ENCODE data around the gene AKR7A2. TPM values are rescaled to one million over a fixed set of nuclear protein-coding genes. Genes with fewer than 3 reads are reported as not detected.
A peak's percentile ranks its signal among the peaks of the same experiment; 100 is the strongest.

Gene AKR7A2
- total and polyA plus RNA-seq, 7 experiments from 2014 or later, result 15.7 to 115 (median 26.3) TPM

DNA sequence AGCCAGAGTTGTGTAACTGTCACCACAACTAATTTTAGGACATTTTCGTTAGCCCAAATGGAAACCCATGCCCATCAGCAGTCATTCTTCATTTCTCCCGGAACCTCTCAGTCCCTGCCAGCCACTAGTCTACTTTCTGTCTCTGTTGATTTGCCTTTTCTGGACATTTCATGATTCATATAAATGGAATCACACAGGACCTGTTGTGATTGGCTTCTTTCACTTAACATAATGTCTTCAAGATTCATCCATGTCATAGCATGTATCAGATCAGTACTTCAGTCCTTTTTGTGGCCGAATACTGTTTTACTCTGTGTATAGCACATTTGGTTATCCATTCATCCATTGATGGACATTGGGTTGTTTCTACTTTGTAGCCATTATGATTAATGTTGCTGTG, 7.3 kb upstream of the AKR7A2 start:
- Histone ChIP-seq H3K4me3 (ENCODE audit: low read length) (no peak overlapping the region), H3K9me3 (ENCODE audit: control insufficient read depth in 2 of 3, low read length in 3 of 3) (no peaks in the 10 kb centered on the region), H3K27me3 (ENCODE audit: control insufficient read depth in 2 of 2, insufficient read depth in 2 of 2, low read length in 2 of 2) (no peaks in the 10 kb centered on the region), H3K27ac (ENCODE audit: low read depth, low read length) (no peak overlapping the region), H3K4me1 (ENCODE audit: control insufficient read depth in 2 of 2, insufficient read depth in 2 of 2, low read length in 2 of 2) (no peaks in the 10 kb centered on the region), H3K36me3 (ENCODE audit: control insufficient read depth in 2 of 3, insufficient read depth in 3 of 3, low read length in 3 of 3) (peaks cover 0 to 7% (median 0%) of the 10 kb centered on the region in 3 experiments)
- H3K27ac Mint-ChIP-seq, result peak overlapping the region in 1 of 9 donors; percentile 7
- ATAC-seq (no peak), DNase-seq (no peak)
- H3K4me1 Mint-ChIP-seq, result peaks cover 6 to 18% (median 10%) of the 10 kb centered on the region in 7 donors
- POLR2A ChIA-PET, result no interaction called here
- no peak overlapping the region for H3K4me3 Mint-ChIP-seq
- CTCF ChIA-PET, result no interaction called here
- H3K36me3 Mint-ChIP-seq, result peaks cover 0 to 32% (median 11%) of the 10 kb centered on the region in 5 donors
- intact Hi-C loops (cut with micrococcal nuclease), result loop anchor here in 1 of 2 donors (10.0 kb wide), 1 partner anchor 326 kb away; the partner anchor contains the start of gene NBL1
- H3K9me3 Mint-ChIP-seq, result no peaks in the 10 kb centered on the region
- no peaks in the 10 kb centered on the region for H3K27me3 Mint-ChIP-seq

- no peaks in the 10 kb centered on the region for H3K9me3 ChIP-seq (ENCODE audit: control insufficient read depth in 2 of 3, low read length in 3 of 3)
- H3K27me3 ChIP-seq (ENCODE audit: control insufficient read depth in 2 of 2, insufficient read depth in 2 of 2, low read length in 2 of 2), result no peaks in the 10 kb centered on the region
- H3K27ac ChIP-seq (ENCODE audit: low read depth, low read length), result no peak overlapping the region
- no peaks in the 10 kb centered on the region for H3K36me3 ChIP-seq (ENCODE audit: control insufficient read depth in 2 of 3, insufficient read depth in 3 of 3, low read length in 3 of 3)
- ATAC-seq (no peak), DNase-seq (no peak)
- ChIA-PET POLR2A (no interaction called here), CTCF (no interaction called here)
- H3K36me3 Mint-ChIP-seq, result peaks cover 0 to 27% (median 5%) of the 10 kb centered on the region in 5 donors
- H3K4me3 ChIP-seq (ENCODE audit: low read length), result no peak overlapping the region
- H3K27me3 Mint-ChIP-seq, result no peaks in the 10 kb centered on the region
- peak overlapping the region in 1 of 9 donors; percentile 25 for H3K27ac Mint-ChIP-seq
- no peak overlapping the region for H3K4me3 Mint-ChIP-seq
- no peaks in the 10 kb centered on the region for H3K9me3 Mint-ChIP-seq
- H3K4me1 ChIP-seq (ENCODE audit: control insufficient read depth in 2 of 2, insufficient read depth in 2 of 2, low read length in 2 of 2), result peaks cover 11% of the 10 kb centered on the region in 2 donors
- H3K4me1 Mint-ChIP-seq, result peaks cover 17 to 28% (median 21%) of the 10 kb centered on the region in 7 donors
- intact Hi-C loops (cut with micrococcal nuclease), result loop anchor here in 1 of 2 donors (10.0 kb wide), 1 partner anchor 327 kb away; the partner anchor contains the start of gene NBL1
Observed at GRCh38 chr1:19317126-19317910, 5.4 kb upstream of the AKR7A2 start.

DNA sequence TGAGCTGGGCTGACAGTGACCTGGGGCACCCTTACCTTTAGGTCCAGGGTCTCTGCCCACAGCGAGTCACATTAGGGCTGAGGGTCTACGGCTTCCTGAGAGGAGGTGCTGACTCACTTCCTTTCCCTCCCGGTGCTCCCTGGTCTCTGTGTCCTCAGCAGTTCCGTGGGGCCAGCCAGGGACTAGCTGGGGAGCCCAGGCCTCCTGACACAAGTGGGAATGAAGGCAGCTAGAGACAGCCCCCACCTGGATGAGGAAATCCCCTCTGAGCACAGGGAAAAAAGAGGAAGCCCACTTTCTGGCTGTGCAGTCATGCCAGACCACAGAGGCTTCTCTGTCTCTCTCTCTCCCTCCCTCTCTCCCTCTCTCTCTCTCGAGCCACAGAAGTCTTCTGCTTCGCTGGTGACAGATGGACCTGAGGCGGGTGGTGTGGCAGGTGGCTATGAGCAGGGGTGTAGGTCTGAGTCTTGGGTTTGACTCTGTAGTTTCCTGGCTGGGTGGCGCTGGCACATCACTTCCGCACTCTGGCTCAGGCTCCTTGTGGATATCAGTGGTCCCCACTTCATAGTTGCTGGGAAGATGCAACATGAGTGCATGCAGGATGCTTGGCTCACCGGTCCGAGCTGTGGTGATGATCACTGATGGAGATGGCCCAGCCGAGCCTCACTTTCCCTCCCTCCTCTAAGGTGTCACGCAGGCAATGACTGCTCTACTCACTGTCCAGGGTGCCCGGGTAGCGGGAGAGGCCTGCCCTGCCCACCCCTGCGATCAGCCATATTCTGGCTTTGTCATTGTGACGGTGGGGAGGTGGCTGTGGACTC, 3.6 kb upstream of the AKR7A2 start:
- Mint-ChIP-seq H3K4me3 (peak overlapping the region in 2 of 10 donors; percentile 13 to 39), H3K4me1 (peaks cover 25 to 36% (median 29%) of the 10 kb centered on the region in 7 donors), H3K36me3 (peaks cover 0 to 21% (median 0%) of the 10 kb centered on the region in 5 donors), H3K9me3 (no peaks in the 10 kb centered on the region), H3K27me3 (no peaks in the 10 kb centered on the region), H3K27ac (peak overlapping the region in 1 of 9 donors; percentile 53)
- ChIA-PET POLR2A (no interaction called here), CTCF (no interaction called here)
- intact Hi-C loops (cut with micrococcal nuclease), result loop anchor here in 1 of 2 donors (10.0 kb wide), 1 partner anchor 329 kb away; the partner anchor contains the start of gene NBL1
- Histone ChIP-seq H3K27me3 (ENCODE audit: control insufficient read depth in 2 of 2, insufficient read depth in 2 of 2, low read length in 2 of 2) (no peaks in the 10 kb centered on the region), H3K4me3 (ENCODE audit: low read length) (no peak overlapping the region), H3K36me3 (ENCODE audit: control insufficient read depth in 2 of 3, insufficient read depth in 3 of 3, low read length in 3 of 3) (no peaks in the 10 kb centered on the region), H3K9me3 (ENCODE audit: control insufficient read depth in 2 of 3, low read length in 3 of 3) (no peaks in the 10 kb centered on the region), H3K27ac (ENCODE audit: low read depth, low read length) (no peak overlapping the region), H3K4me1 (ENCODE audit: control insufficient read depth in 2 of 2, insufficient read depth in 2 of 2, low read length in 2 of 2) (peaks cover 16 to 17% of the 10 kb centered on the region in 2 donors)
- ATAC-seq (no peak), DNase-seq (no peak)

- H3K4me1 ChIP-seq (ENCODE audit: control insufficient read depth in 2 of 2, insufficient read depth in 2 of 2, low read length in 2 of 2), result peaks cover 16 to 17% of the 10 kb centered on the region in 2 donors
- Mint-ChIP-seq H3K9me3 (no peaks in the 10 kb centered on the region), H3K4me1 (peaks cover 25 to 42% (median 37%) of the 10 kb centered on the region in 7 donors), H3K27ac (peak overlapping the region in 2 of 9 donors; percentile 13 to 54), H3K27me3 (no peaks in the 10 kb centered on the region), H3K36me3 (peaks cover 0 to 21% (median 0%) of the 10 kb centered on the region in 5 donors), H3K4me3 (peak overlapping the region in 7 of 10 donors; percentile 17 to 93 (median 81))
- H3K9me3 ChIP-seq (ENCODE audit: control insufficient read depth in 2 of 3, low read length in 3 of 3), result no peaks in the 10 kb centered on the region
- ATAC-seq (no peak), DNase-seq (peak in 1 of 9 donors; percentile 16)
- no peak overlapping the region for H3K4me3 ChIP-seq (ENCODE audit: low read length)
- intact Hi-C loops (cut with micrococcal nuclease), result loop anchor here (2.0 to 10.0 kb wide), 3 partner anchors 27 to 331 kb away; partner anchors contain the start of genes NBL1 (in 1 of the 2) and UBR4 (in 1 of the 2)
- ChIA-PET POLR2A (no interaction called here), CTCF (no interaction called here)
- H3K27me3 ChIP-seq (ENCODE audit: control insufficient read depth in 2 of 2, insufficient read depth in 2 of 2, low read length in 2 of 2), result no peaks in the 10 kb centered on the region
- no peaks in the 10 kb centered on the region for H3K36me3 ChIP-seq (ENCODE audit: control insufficient read depth in 2 of 3, insufficient read depth in 3 of 3, low read length in 3 of 3)
- H3K27ac ChIP-seq (ENCODE audit: low read depth, low read length), result no peak overlapping the region
Observed at GRCh38 chr1:19313961-19314882, 2.3 kb upstream of the AKR7A2 start.

DNA sequence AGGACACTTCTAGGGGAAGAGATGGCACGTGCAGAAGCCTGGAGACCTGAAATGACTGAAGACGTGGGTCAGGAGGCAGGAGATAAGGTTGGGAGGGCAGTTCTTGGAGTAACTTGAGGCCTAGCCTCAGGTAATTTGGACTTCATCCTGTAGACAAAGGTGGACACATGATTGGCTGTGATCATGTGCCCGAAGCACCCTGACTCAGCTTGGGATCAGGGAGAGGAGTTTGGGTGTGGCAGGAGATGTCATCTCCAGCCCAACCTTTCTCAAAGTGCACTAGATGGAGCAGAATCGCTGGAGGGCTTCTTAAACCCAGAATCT, 1.7 kb upstream of the AKR7A2 start:
- H3K27me3 Mint-ChIP-seq, result no peaks in the 10 kb centered on the region
- no peak for ATAC-seq
- Histone ChIP-seq H3K27me3 (ENCODE audit: control insufficient read depth in 2 of 2, insufficient read depth in 2 of 2, low read length in 2 of 2) (no peaks in the 10 kb centered on the region), H3K27ac (ENCODE audit: low read depth, low read length) (no peak overlapping the region), H3K9me3 (ENCODE audit: control insufficient read depth in 2 of 3, low read length in 3 of 3) (no peaks in the 10 kb centered on the region), H3K36me3 (ENCODE audit: control insufficient read depth in 2 of 3, insufficient read depth in 3 of 3, low read length in 3 of 3) (peaks cover 0 to 2% (median 0%) of the 10 kb centered on the region in 3 experiments), H3K4me3 (ENCODE audit: low read length) (no peak overlapping the region), H3K4me1 (ENCODE audit: control insufficient read depth in 2 of 2, insufficient read depth in 2 of 2, low read length in 2 of 2) (peaks cover 16 to 17% of the 10 kb centered on the region in 2 donors)
- H3K27ac Mint-ChIP-seq, result peak overlapping the region in 5 of 9 donors; percentile 8 to 80 (median 29)
- POLR2A ChIA-PET, result interaction anchor here (0.6 kb wide), 1 partner anchor 228 kb away, joined by 4 read pairs; no protein-coding TSS in a partner anchor
- intact Hi-C loops (cut with micrococcal nuclease), result loop anchor here (2.0 to 10.0 kb wide), 3 partner anchors 27 to 331 kb away; partner anchors contain the start of genes NBL1 (in 1 of the 2) and UBR4 (in 1 of the 2)
- H3K9me3 Mint-ChIP-seq, result no peaks in the 10 kb centered on the region
- DNase-seq, result no peak
- H3K36me3 Mint-ChIP-seq, result peaks cover 0 to 15% (median 0%) of the 10 kb centered on the region in 5 donors
- peaks cover 29 to 47% (median 41%) of the 10 kb centered on the region in 7 donors for H3K4me1 Mint-ChIP-seq
- CTCF ChIA-PET, result no interaction called here
- H3K4me3 Mint-ChIP-seq, result peak overlapping the region in 9 of 10 donors; percentile 62 to 93 (median 87)
